Brain microvascular endothelial cell (primary cell): ENCODE data around the gene KLHL6.

Experiments
- DNase-seq: peaks from one replicate; pipeline ENCODE4 v3.0.0-alpha.2; 2020
- H3K27ac ChIP-seq: fragments of 250-450 bp; sonication (Bioruptor Pico); 2 replicates; pipeline ENCODE4 v1.5.1; 2020; ENCODE audit warnings: mild to moderate bottlenecking, moderate library complexity
- H3K27me3 ChIP-seq: fragments of 250-450 bp; sonication (Bioruptor Pico); replicated peaks from 2 replicates; pipeline ENCODE4 v1.5.1; 2020; ENCODE audit warnings: mild to moderate bottlenecking
- H3K36me3 ChIP-seq: fragments of 250-450 bp; sonication (Bioruptor Pico); replicated peaks from 2 replicates; pipeline ENCODE4 v1.5.1; 2020; ENCODE audit warnings: mild to moderate bottlenecking
- H3K4me3 ChIP-seq: 2 replicates; pipeline ENCODE4 v1.5.1; 2011; ENCODE audit warnings: low read depth, mild to moderate bottlenecking, control low read depth, low read length, moderate library complexity
- CTCF ChIP-seq: IDR thresholded peaks from 2 replicates; pipeline ENCODE4 v1.5.1; 2011; ENCODE audit warnings: low read depth, mild to moderate bottlenecking, moderate library complexity, low read length, control low read depth, inconsistent platforms; ENCODE audit errors: missing control alignments
- in situ Hi-C: cut with HindIII; loops from 2 replicates; pipeline ENCODE4 v1.10.0; 2017; ENCODE audit warnings: low sequenced_read_pairs, low pct_ligation_motif_present

The KLHL6 gene

GRCh38 chr3:183548262-183548769 is 7.2 kb downstream of the KLHL6 start:
- no peak for TF ChIP-seq CTCF
- Histone ChIP-seq H3K4me3 (no peak overlapping the region), H3K36me3 (no peaks in the 10 kb centered on the region), H3K27me3 (no peaks in the 10 kb centered on the region), H3K27ac (peak overlapping the region; percentile 46)
- DNase-seq: peak; percentile 96
- in situ Hi-C loops: no loop called here

- no peak for DNase-seq
These were observed 8.9 kb downstream of the KLHL6 start for GRCh38 chr3:183546625-183547024.

GRCh38 chr3:183545708-183546107 is 9.8 kb downstream of the KLHL6 start:
- in situ Hi-C loops: no loop called here
- no peak for DNase-seq
- Histone ChIP-seq H3K27ac (no peak overlapping the region), H3K36me3 (no peaks in the 10 kb centered on the region), H3K27me3 (no peaks in the 10 kb centered on the region), H3K4me3 (no peak overlapping the region)
- no peak for TF ChIP-seq CTCF

More at GRCh38 chr3:183546625-183547024, 8.9 kb downstream of the KLHL6 start:
- H3K27me3 ChIP-seq: no peaks in the 10 kb centered on the region
- in situ Hi-C loops: no loop called here
- H3K4me3 ChIP-seq: no peak overlapping the region
- no peaks in the 10 kb centered on the region for H3K36me3 ChIP-seq
- H3K27ac ChIP-seq: no peak overlapping the region
- TF ChIP-seq CTCF: no peak

- Histone ChIP-seq H3K27ac (no peak overlapping the region), H3K27me3 (no peaks in the 10 kb centered on the region), H3K4me3 (no peak overlapping the region), H3K36me3 (no peaks in the 10 kb centered on the region)
- in situ Hi-C loops: no loop called here
- no peak for TF ChIP-seq CTCF
- DNase-seq: no peak
These were observed 13.2 kb downstream of the KLHL6 start for GRCh38 chr3:183542355-183542754.

GRCh38 chr3:183541738-183542137 is 13.8 kb downstream of the KLHL6 start:
- H3K4me3 ChIP-seq: no peak overlapping the region
- TF ChIP-seq CTCF: no peak
- H3K27me3 ChIP-seq: no peaks in the 10 kb centered on the region
- H3K27ac ChIP-seq: no peak overlapping the region
- no peaks in the 10 kb centered on the region for H3K36me3 ChIP-seq
- in situ Hi-C loops: no loop called here
- DNase-seq: no peak

- no peak for TF ChIP-seq CTCF
These were observed 14.3 kb downstream of the KLHL6 start for GRCh38 chr3:183541235-183541655.

More at GRCh38 chr3:183541235-183541655, 14.3 kb downstream of the KLHL6 start:
- Histone ChIP-seq H3K27ac (no peak overlapping the region), H3K4me3 (no peak overlapping the region), H3K36me3 (no peaks in the 10 kb centered on the region), H3K27me3 (no peaks in the 10 kb centered on the region)
- no peak for DNase-seq
- in situ Hi-C loops: no loop called here
